D341Med (cell line): ENCODE results near the gene TYW3.

Experiments
- DNase-seq: peaks from one replicate; pipeline ENCODE4 v3.0.0; 2012; ENCODE audit warnings: low spot score

The TYW3 gene

GRCh38 chr1:74791491-74791890 is 58.5 kb downstream of the TYW3 start:
- no peak for DNase-seq

- DNase-seq: no peak
These were observed 66.2 kb downstream of the TYW3 start for GRCh38 chr1:74799119-74799657.

GRCh38 chr1:74811436-74812179 is 78.7 kb downstream of the TYW3 start:
- DNase-seq: peak; percentile 51

GRCh38 chr1:74812180-74812541 is 79.2 kb downstream of the TYW3 start:
- no peak for DNase-seq
